ENCODE measurements around the gene SETD1A.
A peak's percentile ranks its signal among the peaks of the same experiment; 100 is the strongest.
"Not testable (repeated sequence)": the region's sequence is repeated elsewhere in the genome, so short reads cannot be mapped to it uniquely, and the experiment has no call there.

Gene SETD1A

GRCh38 chr16:30934827-30935557, 22.6 kb upstream of the SETD1A start:
- no peak overlapping the region for H3K9ac ChIP-seq (ENCODE audit: low read length)
- H3K27ac ChIP-seq (ENCODE audit: low read depth, low read length), result no peak overlapping the region
- no peak overlapping the region for H3K4me3 ChIP-seq (ENCODE audit: low read depth in 1 of 2, low read length in 2 of 2)
- H3K36me3 ChIP-seq (ENCODE audit: insufficient read depth, low read length), result peaks cover 15% of the 10 kb centered on the region
- no peaks in the 10 kb centered on the region for H3K27me3 ChIP-seq (ENCODE audit: control insufficient read depth in 1 of 2, insufficient read depth in 2 of 2, low read length in 2 of 2)
- H3K9me3 ChIP-seq (ENCODE audit: low read length), result no peaks in the 10 kb centered on the region
- H3K4me1 ChIP-seq (ENCODE audit: insufficient read depth, low read length), result no peaks in the 10 kb centered on the region

DNA sequence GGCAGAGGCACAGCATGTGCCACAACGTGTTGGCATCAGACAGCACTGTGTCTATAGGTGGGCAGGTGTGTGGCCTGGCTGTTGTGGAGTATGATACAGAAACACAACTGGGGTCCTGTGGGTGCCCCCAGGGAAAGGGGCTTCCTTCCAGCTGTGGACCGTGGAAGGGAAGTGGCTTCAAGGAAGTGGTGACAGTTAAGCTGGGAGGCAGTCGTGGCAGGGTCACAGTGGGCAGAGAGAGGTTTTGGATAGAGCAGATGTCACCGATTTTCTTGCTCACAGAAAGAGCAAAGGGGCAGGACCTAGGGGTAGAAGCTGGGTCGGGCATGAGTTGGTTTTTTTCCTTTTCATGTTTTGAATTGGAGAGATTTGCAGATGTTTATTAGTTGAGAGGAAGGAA, 19.9 kb upstream of the SETD1A start:
- H3K27me3 ChIP-seq (ENCODE audit: control insufficient read depth in 1 of 2, insufficient read depth in 2 of 2, low read length in 2 of 2), result no peaks in the 10 kb centered on the region
- H3K4me1 ChIP-seq (ENCODE audit: insufficient read depth, low read length), result peaks cover 6% of the 10 kb centered on the region
- no peak overlapping the region for H3K27ac ChIP-seq (ENCODE audit: low read depth, low read length)
- H3K9me3 ChIP-seq (ENCODE audit: low read length), result no peaks in the 10 kb centered on the region
- no peak overlapping the region for H3K4me3 ChIP-seq (ENCODE audit: low read depth in 1 of 2, low read length in 2 of 2)
- peaks cover 10% of the 10 kb centered on the region for H3K36me3 ChIP-seq (ENCODE audit: insufficient read depth, low read length)
- no peak overlapping the region for H3K9ac ChIP-seq (ENCODE audit: low read length)

GRCh38 chr16:30939571-30939970, 18.0 kb upstream of the SETD1A start:
- not testable (repeated sequence) for H3K9ac ChIP-seq (ENCODE audit: low read length); H3K9me3 ChIP-seq (ENCODE audit: low read length); H3K27ac ChIP-seq (ENCODE audit: low read depth, low read length); H3K27me3 ChIP-seq (ENCODE audit: control insufficient read depth in 1 of 2, insufficient read depth in 2 of 2, low read length in 2 of 2); H3K4me3 ChIP-seq (ENCODE audit: low read depth in 1 of 2, low read length in 2 of 2); H3K4me1 ChIP-seq (ENCODE audit: insufficient read depth, low read length)
- H3K36me3 ChIP-seq (ENCODE audit: insufficient read depth, low read length), result peaks cover 17% of the 10 kb centered on the region

- Histone ChIP-seq H3K9ac (ENCODE audit: low read length) (no peak overlapping the region), H3K9me3 (ENCODE audit: low read length) (no peaks in the 10 kb centered on the region), H3K27me3 (ENCODE audit: control insufficient read depth in 1 of 2, insufficient read depth in 2 of 2, low read length in 2 of 2) (no peaks in the 10 kb centered on the region), H3K4me1 (ENCODE audit: insufficient read depth, low read length) (peaks cover 6% of the 10 kb centered on the region), H3K27ac (ENCODE audit: low read depth, low read length) (no peak overlapping the region), H3K4me3 (ENCODE audit: low read depth in 1 of 2, low read length in 2 of 2) (no peak overlapping the region), H3K36me3 (ENCODE audit: insufficient read depth, low read length) (peaks cover 20% of the 10 kb centered on the region)
These were observed 15.7 kb upstream of the SETD1A start for GRCh38 chr16:30941600-30942425.

DNA sequence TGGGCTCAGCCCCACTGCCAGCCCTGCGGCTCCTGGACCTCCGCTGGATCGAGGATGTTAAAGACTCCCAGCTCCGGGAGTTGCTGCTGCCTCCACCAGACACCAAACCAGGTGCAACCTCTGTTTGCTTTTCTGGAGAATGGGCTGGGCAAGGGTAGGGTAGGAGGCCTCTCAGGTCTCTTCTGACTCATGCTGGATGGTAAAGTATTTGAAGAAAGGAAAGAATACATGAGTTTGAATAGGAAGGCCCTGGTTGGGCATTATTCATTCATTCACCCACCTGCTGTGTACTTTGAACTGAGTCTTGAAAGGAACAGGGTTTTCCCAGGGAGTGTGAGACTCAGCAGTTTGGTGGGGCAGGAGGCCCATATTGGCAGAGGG, 15.1 kb upstream of the SETD1A start:
- Histone ChIP-seq H3K9ac (ENCODE audit: low read length) (no peak overlapping the region), H3K4me1 (ENCODE audit: insufficient read depth, low read length) (peaks cover 6% of the 10 kb centered on the region), H3K9me3 (ENCODE audit: low read length) (no peaks in the 10 kb centered on the region), H3K27me3 (ENCODE audit: control insufficient read depth in 1 of 2, insufficient read depth in 2 of 2, low read length in 2 of 2) (no peaks in the 10 kb centered on the region), H3K36me3 (ENCODE audit: insufficient read depth, low read length) (peaks cover 20% of the 10 kb centered on the region), H3K4me3 (ENCODE audit: low read depth in 1 of 2, low read length in 2 of 2) (no peak overlapping the region), H3K27ac (ENCODE audit: low read depth, low read length) (no peak overlapping the region)

DNA sequence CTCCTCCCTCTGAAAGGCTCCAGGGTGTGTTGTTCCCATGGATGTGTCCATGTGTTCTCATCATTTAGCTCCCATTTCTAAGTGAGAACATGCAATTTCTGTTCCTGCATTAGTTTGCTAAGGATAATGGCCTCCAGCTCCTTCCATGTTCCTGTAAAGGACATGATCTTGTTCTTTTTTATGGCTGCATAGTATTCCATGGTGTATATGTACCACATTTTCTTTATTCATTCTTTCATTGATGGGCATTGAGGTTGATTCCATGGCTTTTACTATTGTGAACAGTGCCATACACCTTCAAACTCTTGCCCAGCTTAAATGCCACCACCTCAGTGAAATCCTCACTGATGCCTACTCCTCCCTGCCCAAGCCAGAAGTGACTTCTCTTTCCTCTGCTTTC, 13.2 kb upstream of the SETD1A start:
- H3K4me3 ChIP-seq (ENCODE audit: low read depth in 1 of 2, low read length in 2 of 2), result no peak overlapping the region
- H3K27ac ChIP-seq (ENCODE audit: low read depth, low read length), result no peak overlapping the region
- no peaks in the 10 kb centered on the region for H3K27me3 ChIP-seq (ENCODE audit: control insufficient read depth in 1 of 2, insufficient read depth in 2 of 2, low read length in 2 of 2)
- H3K9me3 ChIP-seq (ENCODE audit: low read length), result no peaks in the 10 kb centered on the region
- H3K4me1 ChIP-seq (ENCODE audit: insufficient read depth, low read length), result peaks cover 6% of the 10 kb centered on the region
- no peak overlapping the region for H3K9ac ChIP-seq (ENCODE audit: low read length)
- peaks cover 20% of the 10 kb centered on the region for H3K36me3 ChIP-seq (ENCODE audit: insufficient read depth, low read length)

DNA sequence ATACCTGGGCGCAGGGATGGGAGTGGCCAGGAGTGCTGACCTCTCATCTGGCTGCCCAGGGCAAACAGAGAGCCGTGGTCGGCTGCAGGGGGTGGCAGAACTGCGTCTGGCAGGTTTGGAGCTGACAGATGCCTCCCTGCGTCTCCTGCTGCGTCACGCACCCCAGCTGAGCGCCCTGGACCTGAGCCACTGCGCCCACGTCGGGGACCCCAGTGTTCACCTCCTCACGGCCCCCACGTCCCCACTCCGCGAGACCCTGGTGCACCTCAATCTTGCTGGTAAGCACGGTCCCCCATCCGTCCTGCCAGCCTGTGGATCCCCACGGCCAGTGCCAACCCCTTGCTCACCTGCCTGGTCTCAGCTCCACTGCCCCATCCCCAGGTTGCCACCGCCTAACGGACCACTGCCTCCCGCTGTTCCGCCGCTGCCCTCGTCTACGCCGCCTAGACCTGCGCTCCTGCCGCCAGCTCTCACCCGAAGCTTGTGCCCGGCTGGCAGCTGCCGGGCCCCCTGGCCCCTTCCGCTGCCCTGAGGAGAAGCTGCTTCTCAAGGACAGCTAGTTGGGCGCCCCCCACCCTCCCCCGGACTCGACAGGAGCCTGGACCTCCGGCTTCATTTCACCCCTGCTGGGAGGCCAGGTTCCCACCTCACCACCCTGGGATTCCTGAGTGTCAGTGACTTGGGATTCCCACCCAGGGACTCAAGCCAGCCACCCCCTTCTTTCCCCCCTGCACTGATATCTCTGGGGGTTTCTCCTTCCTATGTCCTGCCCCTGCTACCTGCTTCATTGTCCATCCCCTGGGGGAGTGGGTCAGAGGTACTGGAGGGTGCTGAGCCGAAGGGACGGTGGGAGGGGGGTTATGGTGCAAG, 10.6 kb upstream of the SETD1A start:
- Histone ChIP-seq H3K9me3 (ENCODE audit: low read length) (no peaks in the 10 kb centered on the region), H3K4me3 (ENCODE audit: low read depth in 1 of 2, low read length in 2 of 2) (no peak overlapping the region), H3K27ac (ENCODE audit: low read depth, low read length) (no peak overlapping the region), H3K9ac (ENCODE audit: low read length) (no peak overlapping the region), H3K4me1 (ENCODE audit: insufficient read depth, low read length) (peaks cover 29% of the 10 kb centered on the region), H3K36me3 (ENCODE audit: insufficient read depth, low read length) (peaks cover 20% of the 10 kb centered on the region), H3K27me3 (ENCODE audit: control insufficient read depth in 1 of 2, insufficient read depth in 2 of 2, low read length in 2 of 2) (no peaks in the 10 kb centered on the region)

GRCh38 chr16:30947541-30947858, 10.1 kb upstream of the SETD1A start:
- no peaks in the 10 kb centered on the region for H3K27me3 ChIP-seq (ENCODE audit: control insufficient read depth in 1 of 2, insufficient read depth in 2 of 2, low read length in 2 of 2)
- H3K27ac ChIP-seq (ENCODE audit: low read depth, low read length), result peak overlapping the region; percentile 94
- H3K4me1 ChIP-seq (ENCODE audit: insufficient read depth, low read length), result peaks cover 23% of the 10 kb centered on the region
- no peaks in the 10 kb centered on the region for H3K9me3 ChIP-seq (ENCODE audit: low read length)
- no peak overlapping the region for H3K9ac ChIP-seq (ENCODE audit: low read length)
- peaks cover 17% of the 10 kb centered on the region for H3K36me3 ChIP-seq (ENCODE audit: insufficient read depth, low read length)
- peak overlapping the region; percentile 83 to 90 for H3K4me3 ChIP-seq (ENCODE audit: low read depth in 1 of 2, low read length in 2 of 2)

- peak overlapping the region; percentile 94 for H3K27ac ChIP-seq (ENCODE audit: low read depth, low read length)
- H3K4me1 ChIP-seq (ENCODE audit: insufficient read depth, low read length), result peaks cover 23% of the 10 kb centered on the region
- H3K36me3 ChIP-seq (ENCODE audit: insufficient read depth, low read length), result peaks cover 16% of the 10 kb centered on the region
- no peaks in the 10 kb centered on the region for H3K27me3 ChIP-seq (ENCODE audit: control insufficient read depth in 1 of 2, insufficient read depth in 2 of 2, low read length in 2 of 2)
- H3K9me3 ChIP-seq (ENCODE audit: low read length), result no peaks in the 10 kb centered on the region
- peak overlapping the region; percentile 83 to 90 for H3K4me3 ChIP-seq (ENCODE audit: low read depth in 1 of 2, low read length in 2 of 2)
- peak overlapping the region; percentile 61 for H3K9ac ChIP-seq (ENCODE audit: low read length)
These were observed 9.5 kb upstream of the SETD1A start for GRCh38 chr16:30947859-30948666.

DNA sequence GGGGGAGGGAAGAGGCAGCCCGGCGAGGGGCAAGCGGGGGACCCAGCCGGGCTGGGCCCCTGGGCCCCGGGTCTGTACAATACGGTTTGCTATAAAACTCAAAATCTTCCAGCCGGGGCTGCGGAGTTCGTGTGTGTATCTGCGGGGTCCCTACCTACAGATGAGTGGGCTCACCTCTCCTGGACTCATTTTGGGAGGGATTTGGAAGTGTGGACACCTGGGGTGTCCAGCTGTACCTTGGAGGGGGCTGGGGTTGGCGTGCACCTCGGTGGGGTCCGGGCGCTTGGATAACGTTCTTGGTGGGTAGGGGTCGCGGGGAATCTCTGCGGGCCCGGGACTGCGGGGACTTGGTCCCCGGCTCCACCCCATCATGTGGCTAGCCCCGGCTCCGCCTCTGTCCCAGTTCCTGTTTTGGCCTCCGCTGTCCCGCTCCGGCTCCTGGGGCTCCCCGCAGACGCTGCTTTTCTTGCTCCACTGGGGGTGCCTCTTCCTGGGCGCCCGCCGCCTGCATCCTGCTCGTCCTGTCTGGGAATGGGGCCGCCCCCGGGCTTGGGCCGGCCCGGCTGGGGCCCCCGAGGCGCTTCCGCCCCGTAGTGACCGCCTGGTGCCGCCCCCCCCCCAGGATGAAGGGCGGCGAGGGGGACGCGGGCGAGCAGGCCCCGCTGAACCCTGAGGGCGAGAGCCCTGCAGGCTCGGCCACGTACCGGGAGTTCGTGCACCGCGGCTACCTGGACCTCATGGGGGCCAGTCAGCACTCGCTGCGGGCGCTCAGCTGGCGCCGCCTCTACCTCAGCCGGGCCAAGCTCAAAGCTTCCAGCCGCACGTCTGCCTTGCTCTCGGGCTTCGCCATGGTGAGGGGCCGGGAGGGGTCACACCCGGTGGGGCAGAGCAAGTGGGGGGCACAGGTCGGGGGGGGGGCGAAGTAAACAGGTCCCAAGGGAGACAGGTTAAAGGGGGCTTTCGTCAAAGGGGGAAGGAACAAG, 8.6 kb upstream of the SETD1A start, which contains the start of gene ORAI3:
TSS of gene ORAI3 (plus strand) at position 402 of the 983 bp plus-strand sequence. CDS start at position 624, 222 bp downstream.
- Histone ChIP-seq H3K27me3 (ENCODE audit: control insufficient read depth in 1 of 2, insufficient read depth in 2 of 2, low read length in 2 of 2) (no peaks in the 10 kb centered on the region), H3K4me1 (ENCODE audit: insufficient read depth, low read length) (peaks cover 29% of the 10 kb centered on the region), H3K9ac (ENCODE audit: low read length) (peak within 1 kb of the TSS; percentile 74), H3K9me3 (ENCODE audit: low read length) (no peaks in the 10 kb centered on the region), H3K36me3 (ENCODE audit: insufficient read depth, low read length) (peaks cover 12% of the 10 kb centered on the region), H3K4me3 (ENCODE audit: low read depth in 1 of 2, low read length in 2 of 2) (peak within 1 kb of the TSS; percentile 83 to 90), H3K27ac (ENCODE audit: low read depth, low read length) (peak within 1 kb of the TSS; percentile 94)
